Measurements from ENCODE around the gene NBEA. TPM values are rescaled to one million over a fixed set of nuclear protein-coding genes. Genes with fewer than 3 reads are reported as not detected.

Gene NBEA
- total RNA-seq, 1 donor from 2014 or later: 12.0 TPM

DNA sequence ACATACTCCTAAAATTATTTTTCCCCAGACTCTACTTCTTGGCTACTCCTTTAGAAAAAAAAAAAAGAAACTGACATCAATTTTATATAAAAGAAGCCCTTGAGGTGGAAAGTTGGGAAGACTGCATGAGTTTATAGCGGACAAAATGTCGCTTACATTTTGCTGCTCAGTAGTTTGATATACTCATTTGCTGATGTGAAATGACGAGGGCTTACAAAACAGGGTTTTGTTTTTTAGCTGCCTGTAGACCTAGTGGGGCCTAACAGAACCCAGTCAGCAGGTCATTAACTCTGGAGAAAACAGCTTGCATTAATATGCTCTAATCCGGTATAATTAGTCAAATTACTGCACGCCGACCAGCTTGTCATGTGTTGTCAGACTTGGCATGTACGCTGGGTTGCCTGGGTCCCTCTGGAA lies 572.0 kb downstream of the NBEA start:
- intact Hi-C loops (cut with DNase I): no loop called here
- no peak overlapping the region for H3K4me3 ChIP-seq
- H3K9me3 ChIP-seq: no peaks in the 10 kb centered on the region
- TF ChIP-seq, protein P1, sequence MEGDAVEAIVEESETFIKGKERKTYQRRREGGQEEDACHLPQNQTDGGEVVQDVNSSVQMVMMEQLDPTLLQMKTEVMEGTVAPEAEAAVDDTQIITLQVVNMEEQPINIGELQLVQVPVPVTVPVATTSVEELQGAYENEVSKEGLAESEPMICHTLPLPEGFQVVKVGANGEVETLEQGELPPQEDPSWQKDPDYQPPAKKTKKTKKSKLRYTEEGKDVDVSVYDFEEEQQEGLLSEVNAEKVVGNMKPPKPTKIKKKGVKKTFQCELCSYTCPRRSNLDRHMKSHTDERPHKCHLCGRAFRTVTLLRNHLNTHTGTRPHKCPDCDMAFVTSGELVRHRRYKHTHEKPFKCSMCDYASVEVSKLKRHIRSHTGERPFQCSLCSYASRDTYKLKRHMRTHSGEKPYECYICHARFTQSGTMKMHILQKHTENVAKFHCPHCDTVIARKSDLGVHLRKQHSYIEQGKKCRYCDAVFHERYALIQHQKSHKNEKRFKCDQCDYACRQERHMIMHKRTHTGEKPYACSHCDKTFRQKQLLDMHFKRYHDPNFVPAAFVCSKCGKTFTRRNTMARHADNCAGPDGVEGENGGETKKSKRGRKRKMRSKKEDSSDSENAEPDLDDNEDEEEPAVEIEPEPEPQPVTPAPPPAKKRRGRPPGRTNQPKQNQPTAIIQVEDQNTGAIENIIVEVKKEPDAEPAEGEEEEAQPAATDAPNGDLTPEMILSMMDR (IDR thresholded peaks at IDR 0.05): no peak
- no peak for TF ChIP-seq POLR2A (IDR thresholded peaks at IDR 0.05)
- no peak for TF ChIP-seq POLR2AphosphoS5 (IDR thresholded peaks at IDR 0.05; ENCODE audit: insufficient read depth in 1 of 2, low read depth in 1 of 2)
- no peaks in the 10 kb centered on the region for H3K27me3 ChIP-seq
- no peaks in the 10 kb centered on the region for H3K4me1 ChIP-seq
- no peaks in the 10 kb centered on the region for H3K36me3 ChIP-seq
- no peak for DNase-seq (ENCODE audit: extremely low spot score in 2 of 2)
- no peak overlapping the region for H3K27ac ChIP-seq

DNA sequence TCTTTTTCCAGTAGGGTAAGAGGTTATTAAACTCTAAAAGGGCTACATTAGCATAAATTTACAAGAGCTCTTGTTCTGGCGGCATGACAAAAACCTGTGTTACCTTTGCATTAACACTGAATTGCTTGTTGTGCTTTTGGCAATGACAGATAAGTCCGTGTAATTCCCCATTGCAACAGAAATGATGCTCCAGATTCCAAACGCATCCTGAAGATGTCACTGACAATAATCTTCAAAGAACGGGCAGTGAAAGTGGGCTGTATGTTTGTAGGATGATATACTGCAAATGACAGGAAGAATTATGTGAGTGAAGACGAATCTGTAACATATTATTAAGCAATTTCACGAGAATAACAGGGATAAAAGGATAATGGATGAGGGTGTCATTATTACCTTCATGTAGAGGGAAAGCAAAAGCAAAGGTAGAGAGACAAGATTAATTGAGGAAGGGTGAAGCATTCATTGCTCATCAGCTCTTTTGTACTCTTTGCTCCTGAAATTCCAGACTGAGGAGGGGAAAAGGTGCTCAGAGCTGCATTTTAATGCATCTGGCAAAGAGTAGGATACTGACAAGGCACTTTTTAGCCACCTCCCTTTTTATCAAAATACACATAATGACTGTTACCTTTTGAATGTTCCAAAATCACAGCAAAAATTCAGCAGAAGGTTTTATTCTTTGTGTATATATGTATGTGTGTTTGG lies 572.9 kb downstream of the NBEA start:
- Histone ChIP-seq H3K27ac (no peak overlapping the region), H3K9me3 (no peaks in the 10 kb centered on the region), H3K36me3 (no peaks in the 10 kb centered on the region), H3K27me3 (no peaks in the 10 kb centered on the region), H3K4me1 (no peaks in the 10 kb centered on the region), H3K4me3 (no peak overlapping the region)
- TF ChIP-seq POLR2AphosphoS5 (IDR thresholded peaks at IDR 0.05; ENCODE audit: insufficient read depth in 1 of 2, low read depth in 1 of 2) (no peak), POLR2A (IDR thresholded peaks at IDR 0.05) (no peak)
- TF ChIP-seq, protein P1 (IDR thresholded peaks at IDR 0.05): no peak
- DNase-seq (ENCODE audit: extremely low spot score in 2 of 2): no peak
- intact Hi-C loops (cut with DNase I): no loop called here

DNA sequence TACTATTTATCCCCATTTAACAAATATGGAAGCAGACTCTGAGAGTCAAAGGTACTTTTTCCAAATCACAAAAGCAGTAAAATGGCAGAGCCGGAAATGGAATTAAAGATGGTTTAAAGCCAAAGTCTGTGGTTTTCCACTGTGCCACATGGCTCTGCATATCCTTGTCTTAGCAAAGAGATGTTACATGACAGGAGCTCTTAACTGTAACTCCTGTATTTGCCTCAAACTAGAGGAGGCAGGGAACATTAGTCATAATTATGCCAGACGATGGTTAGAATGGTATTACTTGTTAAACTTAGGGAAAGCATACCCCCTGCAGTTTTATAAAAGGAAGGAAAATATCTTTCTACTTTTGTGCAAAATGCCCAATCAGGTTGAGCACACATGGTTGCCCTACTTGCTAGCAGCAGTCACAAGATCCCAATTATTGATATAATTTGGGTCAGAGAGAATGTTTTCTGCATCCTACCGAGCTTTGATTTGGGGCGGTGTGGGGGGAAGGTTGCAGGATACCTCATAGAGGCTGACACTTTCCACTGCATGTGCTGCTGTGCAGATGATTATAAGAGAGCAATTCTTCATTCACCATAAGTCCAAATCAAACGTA lies 576.4 kb downstream of the NBEA start:
- Histone ChIP-seq H3K27me3 (no peaks in the 10 kb centered on the region), H3K27ac (no peak overlapping the region), H3K4me3 (no peak overlapping the region), H3K9me3 (no peaks in the 10 kb centered on the region), H3K36me3 (no peaks in the 10 kb centered on the region), H3K4me1 (no peaks in the 10 kb centered on the region)
- intact Hi-C loops (cut with DNase I): no loop called here
- no peak for TF ChIP-seq POLR2AphosphoS5 (IDR thresholded peaks at IDR 0.05; ENCODE audit: insufficient read depth in 1 of 2, low read depth in 1 of 2)
- TF ChIP-seq POLR2A (IDR thresholded peaks at IDR 0.05): no peak
- TF ChIP-seq, protein P1 (IDR thresholded peaks at IDR 0.05): no peak
- DNase-seq (ENCODE audit: extremely low spot score in 2 of 2): no peak

DNA sequence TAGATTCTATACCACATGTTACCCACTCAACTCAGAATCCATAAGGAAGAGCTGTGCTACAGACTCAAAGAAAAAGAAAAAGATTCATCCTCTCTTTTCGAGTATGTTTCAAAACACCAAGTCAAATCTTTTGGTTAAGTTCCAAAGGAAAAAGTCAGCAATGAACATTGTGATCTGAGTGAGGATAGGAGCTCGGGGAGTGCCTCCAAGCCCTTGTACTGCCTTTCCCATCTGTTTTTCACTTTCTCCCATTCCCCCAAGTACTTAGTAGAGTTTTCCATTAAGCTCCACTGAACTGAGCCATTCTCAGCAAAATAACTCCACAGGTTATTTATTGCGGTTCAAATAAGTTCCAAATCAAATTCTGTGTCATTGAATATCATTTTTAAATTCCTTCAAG lies 582.1 kb downstream of the NBEA start:
- no peaks in the 10 kb centered on the region for H3K36me3 ChIP-seq
- intact Hi-C loops (cut with DNase I): no loop called here
- H3K4me1 ChIP-seq: no peaks in the 10 kb centered on the region
- no peak for TF ChIP-seq POLR2AphosphoS5 (IDR thresholded peaks at IDR 0.05; ENCODE audit: insufficient read depth in 1 of 2, low read depth in 1 of 2)
- TF ChIP-seq POLR2A (IDR thresholded peaks at IDR 0.05): no peak
- TF ChIP-seq, protein P1 (IDR thresholded peaks at IDR 0.05): no peak
- no peaks in the 10 kb centered on the region for H3K27me3 ChIP-seq
- DNase-seq (ENCODE audit: extremely low spot score in 2 of 2): no peak
- no peaks in the 10 kb centered on the region for H3K9me3 ChIP-seq
- no peak overlapping the region for H3K4me3 ChIP-seq
- no peak overlapping the region for H3K27ac ChIP-seq

DNA sequence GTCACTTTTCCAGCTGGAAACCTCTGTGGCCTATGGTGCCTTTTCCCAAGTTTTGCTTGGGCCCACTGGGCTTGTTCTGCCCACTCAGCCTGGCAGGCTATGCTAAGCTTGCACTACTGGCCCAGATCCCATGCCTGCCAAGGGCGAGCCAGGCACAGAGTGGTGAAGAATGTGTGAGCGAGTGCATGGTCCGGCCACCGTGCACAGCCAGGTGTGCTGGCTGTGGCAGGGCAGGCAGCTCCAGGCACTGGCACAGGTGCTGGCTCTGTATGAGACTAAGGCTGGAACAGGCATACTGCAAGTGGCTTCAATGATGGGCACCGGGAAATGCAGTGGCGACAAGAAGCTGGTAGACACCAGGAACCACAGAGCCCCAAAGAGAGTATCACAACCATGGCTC lies 584.5 kb downstream of the NBEA start:
- no peak overlapping the region for H3K27ac ChIP-seq
- no peak for DNase-seq (ENCODE audit: extremely low spot score in 2 of 2)
- no peaks in the 10 kb centered on the region for H3K27me3 ChIP-seq
- H3K4me1 ChIP-seq: no peaks in the 10 kb centered on the region
- intact Hi-C loops (cut with DNase I): no loop called here
- TF ChIP-seq POLR2AphosphoS5 (IDR thresholded peaks at IDR 0.05; ENCODE audit: insufficient read depth in 1 of 2, low read depth in 1 of 2): no peak
- H3K9me3 ChIP-seq: no peaks in the 10 kb centered on the region
- no peak overlapping the region for H3K4me3 ChIP-seq
- H3K36me3 ChIP-seq: no peaks in the 10 kb centered on the region

All from vagina (tissue), 2 donors.